Vagina (tissue), 2 donors: ENCODE measurements around the gene HTR3A. TPM values are rescaled to one million over a fixed set of nuclear protein-coding genes. Genes with fewer than 3 reads are reported as not detected.

Experiments used
- DNase-seq, 2 donors: peaks; one replicate each; pipeline ENCODE4 v3.0.0-alpha.2; 2017; ENCODE audit errors: extremely low spot score in 2 of 2
- H3K27ac ChIP-seq: fragments of 200-600 bp; sonication (generic); one replicate; pipeline ENCODE4 v1.5.1; 2019
- H3K27me3 ChIP-seq: fragments of 200-600 bp; sonication (generic); one replicate; pipeline ENCODE4 v1.5.1; 2019
- H3K36me3 ChIP-seq, 2 donors: fragments of 200-600 bp; sonication (generic); one replicate each; pipeline ENCODE4 v1.5.1; 2017 to 2019
- H3K4me1 ChIP-seq: fragments of 200-600 bp; sonication (generic); one replicate; pipeline ENCODE4 v1.5.1; 2019
- H3K4me3 ChIP-seq, 2 donors: fragments of 200-600 bp; sonication (generic); 1 replicate in 1 of 2; 2 replicates in 1 of 2; pipeline ENCODE4 v1.5.1; 2016 to 2019
- H3K9me3 ChIP-seq: fragments of 200-600 bp; sonication (generic); one replicate; pipeline ENCODE4 v1.5.1; 2019
- CTCF ChIP-seq, 3 experiments: fragments of 450-650 bp in 2 of 3; fragments of 200-600 bp in 1 of 3; sonication (generic) in 1 of 3; IDR thresholded peaks; one replicate each; pipeline ENCODE4 v1.5.1; 2017 to 2019; ENCODE audit warnings: antibody characterized with exemption in 3 of 3, mild to moderate bottlenecking in 2 of 3, moderate library complexity in 2 of 3
- POLR2A ChIP-seq, 2 donors: fragments of 450-650 bp; IDR thresholded peaks; one replicate each; pipeline ENCODE4 v1.6.1; 2017; ENCODE audit warnings: antibody characterized with exemption in 2 of 2, mild to moderate bottlenecking in 2 of 2, moderate library complexity in 2 of 2
- POLR2AphosphoS5 ChIP-seq, 2 donors: sonication (generic); formaldehyde crosslinking; IDR thresholded peaks; one replicate each; pipeline ENCODE4 v1.9.0; 2017; ENCODE audit warnings: antibody characterized with exemption in 2 of 2, mild to moderate bottlenecking in 2 of 2, low read depth in 1 of 2; ENCODE audit not compliant: insufficient read depth in 1 of 2
- intact Hi-C: fragments of 100-400 bp; cut with DNase I; formaldehyde crosslinking; loops from one replicate; pipeline ENCODE4 v1.15.1; 2023
- total RNA-seq: library from RNA; depleted of rRNA; stranded (reverse); fragments of >200 nt; gene quantifications from one replicate; pipeline ENCODE4 v1.2.3, GENCODE V29; 2016

The HTR3A gene
- total RNA-seq, 1 donor from 2014 or later: not detected

GRCh38 chr11:114031246-114031966 is 56.5 kb downstream of the HTR3A start:
- TF ChIP-seq POLR2AphosphoS5 (IDR thresholded peaks at IDR 0.05; ENCODE audit: insufficient read depth in 1 of 2, low read depth in 1 of 2): no peak
- TF ChIP-seq CTCF (IDR thresholded peaks at IDR 0.05): no peak
- no peak for TF ChIP-seq POLR2A (IDR thresholded peaks at IDR 0.05)
- no peak for DNase-seq
- Histone ChIP-seq H3K36me3 (no peaks in the 10 kb centered on the region), H3K9me3 (no peaks in the 10 kb centered on the region), H3K27me3 (no peaks in the 10 kb centered on the region), H3K27ac (no peak overlapping the region), H3K4me3 (no peak overlapping the region), H3K4me1 (peaks cover 9% of the 10 kb centered on the region)
- intact Hi-C loops: no loop called here

GRCh38 chr11:114031967-114032320 is 57.0 kb downstream of the HTR3A start:
- H3K4me1 ChIP-seq: peaks cover 15% of the 10 kb centered on the region
- H3K9me3 ChIP-seq: no peaks in the 10 kb centered on the region
- H3K27ac ChIP-seq: no peak overlapping the region
- no peak for DNase-seq
- no peak overlapping the region for H3K4me3 ChIP-seq
- no peaks in the 10 kb centered on the region for H3K27me3 ChIP-seq
- intact Hi-C loops: no loop called here
- no peak for TF ChIP-seq CTCF (IDR thresholded peaks at IDR 0.05)
- no peak for TF ChIP-seq POLR2A (IDR thresholded peaks at IDR 0.05)
- no peak for TF ChIP-seq POLR2AphosphoS5 (IDR thresholded peaks at IDR 0.05; ENCODE audit: insufficient read depth in 1 of 2, low read depth in 1 of 2)
- no peaks in the 10 kb centered on the region for H3K36me3 ChIP-seq

GRCh38 chr11:114033066-114033465 is 58.2 kb downstream of the HTR3A start:
- Histone ChIP-seq H3K27me3 (no peaks in the 10 kb centered on the region), H3K27ac (no peak overlapping the region), H3K4me3 (no peak overlapping the region), H3K36me3 (no peaks in the 10 kb centered on the region), H3K4me1 (peaks cover 22% of the 10 kb centered on the region), H3K9me3 (no peaks in the 10 kb centered on the region)
- intact Hi-C loops: no loop called here
- no peak for TF ChIP-seq POLR2AphosphoS5 (IDR thresholded peaks at IDR 0.05; ENCODE audit: insufficient read depth in 1 of 2, low read depth in 1 of 2)
- TF ChIP-seq POLR2A (IDR thresholded peaks at IDR 0.05): no peak
- TF ChIP-seq CTCF (IDR thresholded peaks at IDR 0.05): no peak
- no peak for DNase-seq

GRCh38 chr11:114033572-114033971 is 58.7 kb downstream of the HTR3A start:
- no peaks in the 10 kb centered on the region for H3K9me3 ChIP-seq
- peaks cover 22% of the 10 kb centered on the region for H3K4me1 ChIP-seq
- DNase-seq: no peak
- no peaks in the 10 kb centered on the region for H3K27me3 ChIP-seq
- no peak overlapping the region for H3K27ac ChIP-seq
- no peak overlapping the region for H3K4me3 ChIP-seq
- TF ChIP-seq CTCF (IDR thresholded peaks at IDR 0.05) (no peak), POLR2A (IDR thresholded peaks at IDR 0.05) (no peak), POLR2AphosphoS5 (IDR thresholded peaks at IDR 0.05; ENCODE audit: insufficient read depth in 1 of 2, low read depth in 1 of 2) (peak in 1 of 2 donors; percentile 6)
- intact Hi-C loops: no loop called here
- H3K36me3 ChIP-seq: no peaks in the 10 kb centered on the region

GRCh38 chr11:114034956-114035355 is 60.0 kb downstream of the HTR3A start:
- Histone ChIP-seq H3K27ac (no peak overlapping the region), H3K36me3 (no peaks in the 10 kb centered on the region), H3K4me1 (peaks cover 25% of the 10 kb centered on the region), H3K4me3 (no peak overlapping the region), H3K27me3 (no peaks in the 10 kb centered on the region), H3K9me3 (no peaks in the 10 kb centered on the region)
- TF ChIP-seq POLR2AphosphoS5 (IDR thresholded peaks at IDR 0.05; ENCODE audit: insufficient read depth in 1 of 2, low read depth in 1 of 2): no peak
- TF ChIP-seq POLR2A (IDR thresholded peaks at IDR 0.05): no peak
- TF ChIP-seq CTCF (IDR thresholded peaks at IDR 0.05): no peak
- no peak for DNase-seq
- intact Hi-C loops: loop anchor here (5.0 kb wide), 1 partner anchor 227 kb away; no protein-coding TSS in a partner anchor
